GM12873 (cell line): Measurements from ENCODE around the gene PRDM15.

Source experiments
- CTCF ChIP-seq: IDR thresholded peaks from 2 replicates; pipeline ENCODE4 v1.5.1; 2012; ENCODE audit warnings: low read depth, mild to moderate bottlenecking, moderate library complexity, low read length, control low read depth; ENCODE audit not compliant: insufficient read depth; ENCODE audit errors: missing control alignments

The PRDM15 gene

GRCh38 chr21:41765420-41765821 is 113.7 kb downstream of the PRDM15 start:
- no peak for TF ChIP-seq CTCF

GRCh38 chr21:41764558-41765419 is 114.4 kb downstream of the PRDM15 start:
- TF ChIP-seq CTCF: no peak

GRCh38 chr21:41763996-41764395 is 115.1 kb downstream of the PRDM15 start:
- no peak for TF ChIP-seq CTCF

- no peak for TF ChIP-seq CTCF
Observed at GRCh38 chr21:41763398-41763931, 115.7 kb downstream of the PRDM15 start.

GRCh38 chr21:41762753-41763152 is 116.4 kb downstream of the PRDM15 start:
- no peak for TF ChIP-seq CTCF

GRCh38 chr21:41761934-41762635 is 117.1 kb downstream of the PRDM15 start:
- no peak for TF ChIP-seq CTCF
